HEK293 (cell line): ENCODE measurements around the gene ZNF354C.

Experiments
- CTCF ChIA-PET: fragments of 350-600 bp; formaldehyde crosslinking; extraction: SDS; loops from one replicate; lab custom pipeline; 2021; ENCODE audit warnings: antibody characterized with exemption; lab: Yijun Ruan, JAX
- POLR2A ChIA-PET: fragments of 300-600 bp; formaldehyde crosslinking; extraction: SDS; loops from one replicate; lab custom pipeline; 2020; ENCODE audit warnings: antibody characterized with exemption, inconsistent platforms; lab: Yijun Ruan, JAX
- H3K27ac ChIP-seq: fragments of 200-500 bp; sonication (Bioruptor generic); 2 replicates; pipeline ENCODE4 v1.5.1; 2014; ENCODE audit warnings: low read depth, low read length, control low read depth, inconsistent platforms; ENCODE audit errors: extremely low read depth
- H3K36me3 ChIP-seq, 2 experiments: fragments of 200-500 bp in 1 of 2; sonication (Bioruptor generic) in 1 of 2; 1 replicate in 1 of 2; 2 replicates in 1 of 2; pipeline ENCODE4 v1.5.1; 2014 to 2017; ENCODE audit warnings: inconsistent platforms in 2 of 2, low read length in 2 of 2; ENCODE audit not compliant: control insufficient read depth in 2 of 2, insufficient read depth in 1 of 2
- H3K4me1 ChIP-seq: fragments of 200-500 bp; sonication (Bioruptor generic); 2 replicates; pipeline ENCODE4 v1.5.1; 2014; ENCODE audit warnings: mild to moderate bottlenecking, low read length, inconsistent platforms; ENCODE audit not compliant: control insufficient read depth, insufficient read depth
- H3K4me3 ChIP-seq: 2 replicates; pipeline ENCODE4 v1.5.1; 2011; ENCODE audit warnings: low read depth, mild to moderate bottlenecking, control low read depth, low read length, moderate library complexity
- H3K9me3 ChIP-seq: fragments of 200-500 bp; sonication (Bioruptor generic); 2 replicates; pipeline ENCODE4 v1.5.1; 2014; ENCODE audit warnings: low read depth, low read length, inconsistent platforms; ENCODE audit not compliant: control insufficient read depth, insufficient read depth
- KLF7 ChIP-seq: fragments of 450-650 bp; formaldehyde crosslinking; IDR thresholded peaks from 2 replicates; pipeline ENCODE4 v1.5.1; 2016; ENCODE audit warnings: missing biosample characterization, missing genetic modification characterization, borderline replicate concordance
- KLF8 ChIP-seq: fragments of 450-650 bp; formaldehyde crosslinking; IDR thresholded peaks from 2 replicates; pipeline ENCODE4 v1.5.1; 2016; ENCODE audit warnings: missing biosample characterization, missing genetic modification characterization
- KLF9 ChIP-seq: fragments of 450-650 bp; formaldehyde crosslinking; IDR thresholded peaks from 2 replicates; pipeline ENCODE4 v1.5.1; 2016; ENCODE audit warnings: missing biosample characterization, missing genetic modification characterization, low read depth
- TCF7L2 ChIP-seq: IDR thresholded peaks from 2 replicates; pipeline ENCODE4 v1.6.1; 2011; ENCODE audit warnings: low read depth, mild to moderate bottlenecking, inconsistent platforms, low read length, moderate library complexity, borderline replicate concordance
- ZBTB20 ChIP-seq: fragments of 450-650 bp; formaldehyde crosslinking; IDR thresholded peaks from 2 replicates; pipeline ENCODE4 v1.5.1; 2016; ENCODE audit warnings: missing biosample characterization, missing genetic modification characterization
- ZIC2 ChIP-seq: fragments of 450-650 bp; formaldehyde crosslinking; IDR thresholded peaks from 2 replicates; pipeline ENCODE4 v1.5.1; 2016; ENCODE audit warnings: missing biosample characterization, missing genetic modification characterization
- ZNF16 ChIP-seq: fragments of 450-650 bp; formaldehyde crosslinking; IDR thresholded peaks from 2 replicates; pipeline ENCODE4 v1.5.1; 2016; ENCODE audit warnings: low read depth, missing biosample characterization, missing genetic modification characterization
- ZNF354C ChIP-seq: fragments of 450-650 bp; formaldehyde crosslinking; IDR thresholded peaks from 2 replicates; pipeline ENCODE4 v1.5.1; 2016; ENCODE audit warnings: missing biosample characterization, missing genetic modification characterization, low read depth, borderline replicate concordance
- ZNF362 ChIP-seq: fragments of 450-650 bp; formaldehyde crosslinking; IDR thresholded peaks from 2 replicates; pipeline ENCODE4 v1.5.1; 2016; ENCODE audit warnings: missing biosample characterization, missing genetic modification characterization
- ZNF366 ChIP-seq: fragments of 450-650 bp; formaldehyde crosslinking; conservative IDR thresholded peaks from 2 replicates; pipeline ENCODE4 v1.5.1; 2016; ENCODE audit warnings: missing biosample characterization, missing genetic modification characterization
- ZNF37A ChIP-seq: fragments of 450-650 bp; IDR thresholded peaks from 2 replicates; pipeline ENCODE4 v1.5.1; 2018; ENCODE audit warnings: missing biosample characterization, missing genetic modification characterization
- ZNF398 ChIP-seq: fragments of 450-650 bp; formaldehyde crosslinking; IDR thresholded peaks from 2 replicates; pipeline ENCODE4 v1.5.1; 2017; ENCODE audit warnings: missing biosample characterization, missing genetic modification characterization
- ZNF624 ChIP-seq: fragments of 450-650 bp; formaldehyde crosslinking; IDR thresholded peaks from 2 replicates; pipeline ENCODE4 v1.5.1; 2017; ENCODE audit warnings: missing biosample characterization, missing genetic modification characterization
- ZNF639 ChIP-seq: fragments of 450-650 bp; formaldehyde crosslinking; IDR thresholded peaks from 2 replicates; pipeline ENCODE4 v1.5.1; 2016; ENCODE audit warnings: missing biosample characterization, missing genetic modification characterization
- ZNF701 ChIP-seq: fragments of 450-650 bp; formaldehyde crosslinking; IDR thresholded peaks from 2 replicates; pipeline ENCODE4 v1.5.1; 2016; ENCODE audit warnings: missing biosample characterization, missing genetic modification characterization
- ZNF704 ChIP-seq: fragments of 450-650 bp; formaldehyde crosslinking; IDR thresholded peaks from 2 replicates; pipeline ENCODE4 v1.5.1; 2016; ENCODE audit warnings: missing biosample characterization, missing genetic modification characterization
- TF ChIP-seq, protein P1 (sequence below): fragments of 450-650 bp; formaldehyde crosslinking; IDR thresholded peaks from 2 replicates; pipeline ENCODE4 v1.5.1; 2016; ENCODE audit warnings: missing biosample characterization, missing genetic modification characterization
- TF ChIP-seq, protein P2 (sequence below): fragments of 450-650 bp; formaldehyde crosslinking; IDR thresholded peaks from 2 replicates; pipeline ENCODE4 v1.5.1; 2016; ENCODE audit warnings: missing biosample characterization, missing genetic modification characterization, borderline replicate concordance
- TF ChIP-seq, protein P3 (sequence below): fragments of 450-650 bp; formaldehyde crosslinking; IDR thresholded peaks from 2 replicates; pipeline ENCODE4 v1.5.1; 2016; ENCODE audit warnings: missing biosample characterization, missing genetic modification characterization

ZNF354C gene

GRCh38 chr5:179131321-179131835 is 71.2 kb downstream of the ZNF354C start:
- ChIA-PET POLR2A (no interaction called here), CTCF (no interaction called here)
- H3K36me3 ChIP-seq, result no peaks in the 10 kb centered on the region

More at GRCh38 chr5:179131321-179131835, 71.2 kb downstream of the ZNF354C start:
- TF ChIP-seq KLF9 (tag by site-specific recombination), result no peak
- no peak for TF ChIP-seq ZNF624 (tag by site-specific recombination)
- TF ChIP-seq, protein P1, sequence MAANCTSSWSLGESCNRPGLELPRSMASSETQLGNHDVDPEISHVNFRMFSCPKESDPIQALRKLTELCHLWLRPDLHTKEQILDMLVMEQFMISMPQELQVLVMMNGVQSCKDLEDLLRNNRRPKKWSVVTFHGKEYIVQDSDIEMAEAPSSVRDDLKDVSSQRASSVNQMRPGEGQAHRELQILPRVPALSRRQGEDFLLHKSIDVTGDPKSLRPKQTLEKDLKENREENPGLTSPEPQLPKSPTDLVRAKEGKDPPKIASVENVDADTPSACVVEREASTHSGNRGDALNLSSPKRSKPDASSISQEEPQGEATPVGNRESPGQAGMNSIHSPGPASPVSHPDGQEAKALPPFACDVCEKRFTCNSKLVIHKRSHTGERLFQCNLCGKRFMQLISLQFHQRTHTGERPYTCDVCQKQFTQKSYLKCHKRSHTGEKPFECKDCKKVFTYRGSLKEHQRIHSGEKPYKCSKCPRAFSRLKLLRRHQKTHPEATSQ (tag by site-specific recombination), result no peak
- no peak for TF ChIP-seq ZNF366 (tag by site-specific recombination)
- no peak for TF ChIP-seq ZIC2
- no peak for TF ChIP-seq ZNF701 (tag by site-specific recombination)
- no peak for TF ChIP-seq ZNF16
- TF ChIP-seq ZNF398 (tag by site-specific recombination), result no peak
- TF ChIP-seq ZNF639 (tag by site-specific recombination), result no peak
- TF ChIP-seq ZBTB20 (tag by site-specific recombination), result no peak
- no peak for TF ChIP-seq KLF7 (tag by site-specific recombination)
- TF ChIP-seq ZNF704, result no peak
- TF ChIP-seq ZNF362 (tag by site-specific recombination), result no peak
- TF ChIP-seq ZNF354C (tag by site-specific recombination), result no peak
- TF ChIP-seq, protein P2, sequence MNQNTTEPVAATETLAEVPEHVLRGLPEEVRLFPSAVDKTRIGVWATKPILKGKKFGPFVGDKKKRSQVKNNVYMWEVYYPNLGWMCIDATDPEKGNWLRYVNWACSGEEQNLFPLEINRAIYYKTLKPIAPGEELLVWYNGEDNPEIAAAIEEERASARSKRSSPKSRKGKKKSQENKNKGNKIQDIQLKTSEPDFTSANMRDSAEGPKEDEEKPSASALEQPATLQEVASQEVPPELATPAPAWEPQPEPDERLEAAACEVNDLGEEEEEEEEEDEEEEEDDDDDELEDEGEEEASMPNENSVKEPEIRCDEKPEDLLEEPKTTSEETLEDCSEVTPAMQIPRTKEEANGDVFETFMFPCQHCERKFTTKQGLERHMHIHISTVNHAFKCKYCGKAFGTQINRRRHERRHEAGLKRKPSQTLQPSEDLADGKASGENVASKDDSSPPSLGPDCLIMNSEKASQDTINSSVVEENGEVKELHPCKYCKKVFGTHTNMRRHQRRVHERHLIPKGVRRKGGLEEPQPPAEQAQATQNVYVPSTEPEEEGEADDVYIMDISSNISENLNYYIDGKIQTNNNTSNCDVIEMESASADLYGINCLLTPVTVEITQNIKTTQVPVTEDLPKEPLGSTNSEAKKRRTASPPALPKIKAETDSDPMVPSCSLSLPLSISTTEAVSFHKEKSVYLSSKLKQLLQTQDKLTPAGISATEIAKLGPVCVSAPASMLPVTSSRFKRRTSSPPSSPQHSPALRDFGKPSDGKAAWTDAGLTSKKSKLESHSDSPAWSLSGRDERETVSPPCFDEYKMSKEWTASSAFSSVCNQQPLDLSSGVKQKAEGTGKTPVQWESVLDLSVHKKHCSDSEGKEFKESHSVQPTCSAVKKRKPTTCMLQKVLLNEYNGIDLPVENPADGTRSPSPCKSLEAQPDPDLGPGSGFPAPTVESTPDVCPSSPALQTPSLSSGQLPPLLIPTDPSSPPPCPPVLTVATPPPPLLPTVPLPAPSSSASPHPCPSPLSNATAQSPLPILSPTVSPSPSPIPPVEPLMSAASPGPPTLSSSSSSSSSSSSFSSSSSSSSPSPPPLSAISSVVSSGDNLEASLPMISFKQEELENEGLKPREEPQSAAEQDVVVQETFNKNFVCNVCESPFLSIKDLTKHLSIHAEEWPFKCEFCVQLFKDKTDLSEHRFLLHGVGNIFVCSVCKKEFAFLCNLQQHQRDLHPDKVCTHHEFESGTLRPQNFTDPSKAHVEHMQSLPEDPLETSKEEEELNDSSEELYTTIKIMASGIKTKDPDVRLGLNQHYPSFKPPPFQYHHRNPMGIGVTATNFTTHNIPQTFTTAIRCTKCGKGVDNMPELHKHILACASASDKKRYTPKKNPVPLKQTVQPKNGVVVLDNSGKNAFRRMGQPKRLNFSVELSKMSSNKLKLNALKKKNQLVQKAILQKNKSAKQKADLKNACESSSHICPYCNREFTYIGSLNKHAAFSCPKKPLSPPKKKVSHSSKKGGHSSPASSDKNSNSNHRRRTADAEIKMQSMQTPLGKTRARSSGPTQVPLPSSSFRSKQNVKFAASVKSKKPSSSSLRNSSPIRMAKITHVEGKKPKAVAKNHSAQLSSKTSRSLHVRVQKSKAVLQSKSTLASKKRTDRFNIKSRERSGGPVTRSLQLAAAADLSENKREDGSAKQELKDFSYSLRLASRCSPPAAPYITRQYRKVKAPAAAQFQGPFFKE (tag by site-specific recombination), result no peak
- TF ChIP-seq KLF8 (tag by site-specific recombination), result no peak
- no peak for TF ChIP-seq ZNF37A (tag by site-specific recombination)
- TF ChIP-seq TCF7L2, result no peak
- TF ChIP-seq, protein P3, sequence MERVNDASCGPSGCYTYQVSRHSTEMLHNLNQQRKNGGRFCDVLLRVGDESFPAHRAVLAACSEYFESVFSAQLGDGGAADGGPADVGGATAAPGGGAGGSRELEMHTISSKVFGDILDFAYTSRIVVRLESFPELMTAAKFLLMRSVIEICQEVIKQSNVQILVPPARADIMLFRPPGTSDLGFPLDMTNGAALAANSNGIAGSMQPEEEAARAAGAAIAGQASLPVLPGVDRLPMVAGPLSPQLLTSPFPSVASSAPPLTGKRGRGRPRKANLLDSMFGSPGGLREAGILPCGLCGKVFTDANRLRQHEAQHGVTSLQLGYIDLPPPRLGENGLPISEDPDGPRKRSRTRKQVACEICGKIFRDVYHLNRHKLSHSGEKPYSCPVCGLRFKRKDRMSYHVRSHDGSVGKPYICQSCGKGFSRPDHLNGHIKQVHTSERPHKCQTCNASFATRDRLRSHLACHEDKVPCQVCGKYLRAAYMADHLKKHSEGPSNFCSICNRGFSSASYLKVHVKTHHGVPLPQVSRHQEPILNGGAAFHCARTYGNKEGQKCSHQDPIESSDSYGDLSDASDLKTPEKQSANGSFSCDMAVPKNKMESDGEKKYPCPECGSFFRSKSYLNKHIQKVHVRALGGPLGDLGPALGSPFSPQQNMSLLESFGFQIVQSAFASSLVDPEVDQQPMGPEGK, result no peak
- TF ChIP-seq, all 188 proteins: peak for 0
- no peaks in the 10 kb centered on the region for H3K4me1 ChIP-seq
- H3K4me3 ChIP-seq, result no peak overlapping the region
- H3K9me3 ChIP-seq, result no peaks in the 10 kb centered on the region
- no peak overlapping the region for H3K27ac ChIP-seq
